OCI-LY7 (cell line): Measurements from ENCODE around the gene ZDHHC1. TPM values are rescaled to one million over a fixed set of nuclear protein-coding genes. Genes with fewer than 3 reads are reported as not detected.

Experiments used
- BruUV-seq: library from RNA; stranded (reverse); fragments of 400-500 nt; replicated peaks from 2 replicates; lab custom pipeline; 2021; lab: Mats Ljungman, UMichigan
- CTCF ChIA-PET: fragments of 300-600 bp; sonication (Branson Sonifier 250); formaldehyde crosslinking; loops from one replicate; lab custom pipeline; 2022; ENCODE audit warnings: antibody characterized with exemption; ENCODE audit not compliant: unreplicated experiment; lab: Charles Lee
- POLR2A ChIA-PET: fragments of 300-600 bp; sonication (Branson Sonifier 250); formaldehyde crosslinking; loops from one replicate; lab custom pipeline; 2022; ENCODE audit warnings: antibody characterized with exemption; lab: Charles Lee
- DNase-seq: peaks from one replicate; pipeline ENCODE4 v3.0.0-alpha.2; 2015; ENCODE audit warnings: low spot score
- H2AFZ ChIP-seq: fragments of 200-600 bp; sonication (generic), shearing (Covaris generic); 2 replicates; pipeline ENCODE4 v1.6.1; 2014; ENCODE audit warnings: mild to moderate bottlenecking, antibody characterized with exemption, low read length, moderate library complexity
- H3K27ac ChIP-seq: fragments of 200-600 bp; sonication (generic); 2 replicates; pipeline ENCODE4 v1.5.1; 2014; ENCODE audit warnings: mixed run types, low read depth, mild to moderate bottlenecking, moderate library complexity, low read length, inconsistent platforms; ENCODE audit not compliant: poor library complexity, severe bottlenecking
- H3K36me3 ChIP-seq: fragments of 200-600 bp; sonication (generic); 2 replicates; pipeline ENCODE4 v1.6.1; 2014; ENCODE audit warnings: mild to moderate bottlenecking, antibody characterized with exemption, low read length, moderate library complexity, mixed read lengths; ENCODE audit not compliant: insufficient read depth
- H3K4me1 ChIP-seq: fragments of 200-600 bp; sonication (generic); 2 replicates; pipeline ENCODE4 v1.5.1; 2014; ENCODE audit warnings: mild to moderate bottlenecking, low read length; ENCODE audit not compliant: insufficient read depth, poor library complexity, severe bottlenecking
- H3K4me2 ChIP-seq: fragments of 200-600 bp; sonication (generic); 2 replicates; pipeline ENCODE4 v1.6.1; 2014; ENCODE audit warnings: mild to moderate bottlenecking, low read length
- H3K4me3 ChIP-seq: fragments of 200-600 bp; sonication (generic); 2 replicates; pipeline ENCODE4 v1.5.1; 2014; ENCODE audit warnings: mild to moderate bottlenecking, low read depth, low read length; ENCODE audit not compliant: poor library complexity, severe bottlenecking
- H3K79me2 ChIP-seq: fragments of 200-600 bp; sonication (generic); 2 replicates; pipeline ENCODE4 v1.6.1; 2016; ENCODE audit warnings: low read depth, mild to moderate bottlenecking, low read length, moderate library complexity, mixed read lengths; ENCODE audit not compliant: insufficient read depth
- H3K9me2 ChIP-seq: fragments of 200-600 bp; sonication (generic); 2 replicates; pipeline ENCODE4 v1.6.1; 2016; ENCODE audit warnings: mild to moderate bottlenecking, low read length, mixed read lengths; ENCODE audit not compliant: insufficient read depth
- H3K9me3 ChIP-seq: fragments of 200-600 bp; sonication (generic); 2 replicates; pipeline ENCODE4 v1.6.1; 2014; ENCODE audit warnings: mild to moderate bottlenecking, mixed run types, low read length, mixed read lengths
- H4K20me1 ChIP-seq: fragments of 200-600 bp; sonication (generic); 2 replicates; pipeline ENCODE4 v1.6.1; 2014; ENCODE audit warnings: mild to moderate bottlenecking, antibody characterized with exemption, low read length, moderate library complexity, mixed read lengths; ENCODE audit not compliant: insufficient read depth
- EZH2phosphoT487 ChIP-seq: fragments of 200-600 bp; sonication (generic); IDR thresholded peaks from 2 replicates; pipeline ENCODE4 v1.6.1; 2018; ENCODE audit warnings: low read depth, borderline replicate concordance, mild to moderate bottlenecking, mixed run types, antibody characterized with exemption, low read length, moderate library complexity, mixed read lengths
- intact Hi-C: fragments of 100-400 bp; cut with micrococcal nuclease; formaldehyde crosslinking; loops from one replicate; pipeline ENCODE4 v1.10.0; 2022; ENCODE audit not compliant: unreplicated experiment
- total RNA-seq, 2 experiments: library from RNA; depleted of rRNA in 1 of 2; stranded (reverse); fragments of >200 nt in 1 of 2; shearing (Covaris generic) in 1 of 2; gene quantifications; 2 replicates each; pipeline ENCODE4 v1.2.3, GENCODE V29; 2014 to 2022
- TF ChIP-seq, protein P1 (sequence below): fragments of 200-600 bp; sonication (generic); conservative IDR thresholded peaks from 2 replicates; pipeline ENCODE4 v1.5.1; 2014; ENCODE audit warnings: mild to moderate bottlenecking, antibody characterized with exemption, low read length, moderate library complexity, mixed read lengths

The ZDHHC1 gene
- total RNA-seq, 2 experiments from 2014 or later, result not detected

- H3K9me2 ChIP-seq, result no peaks in the 10 kb centered on the region
- POLR2A ChIA-PET, result interaction anchor here (0.6 kb wide), 1 partner anchor 111 kb away, joined by 3 read pairs; no protein-coding TSS in a partner anchor
- intact Hi-C loops, result no loop called here
These were observed 23.0 kb downstream of the ZDHHC1 start, which contains the start of gene TPPP3 for GRCh38 chr16:67393111-67393787. TSS of gene TPPP3 (minus strand) at chr16:67393498. CDS start at chr16:67391111, 2,387 bp downstream.

GRCh38 chr16:67392301-67393059 lies 23.8 kb downstream of the ZDHHC1 start:
- no peaks in the 10 kb centered on the region for H4K20me1 ChIP-seq
- no peak for DNase-seq
- no peak overlapping the region for H3K4me2 ChIP-seq
- no peaks in the 10 kb centered on the region for H3K4me1 ChIP-seq
- intact Hi-C loops, result no loop called here
- ChIA-PET CTCF (no interaction called here), POLR2A (no interaction called here)
- no peaks in the 10 kb centered on the region for H3K9me3 ChIP-seq
- no peak overlapping the region for H3K4me3 ChIP-seq
- TF ChIP-seq EZH2phosphoT487, result no peak
- TF ChIP-seq, protein P1, sequence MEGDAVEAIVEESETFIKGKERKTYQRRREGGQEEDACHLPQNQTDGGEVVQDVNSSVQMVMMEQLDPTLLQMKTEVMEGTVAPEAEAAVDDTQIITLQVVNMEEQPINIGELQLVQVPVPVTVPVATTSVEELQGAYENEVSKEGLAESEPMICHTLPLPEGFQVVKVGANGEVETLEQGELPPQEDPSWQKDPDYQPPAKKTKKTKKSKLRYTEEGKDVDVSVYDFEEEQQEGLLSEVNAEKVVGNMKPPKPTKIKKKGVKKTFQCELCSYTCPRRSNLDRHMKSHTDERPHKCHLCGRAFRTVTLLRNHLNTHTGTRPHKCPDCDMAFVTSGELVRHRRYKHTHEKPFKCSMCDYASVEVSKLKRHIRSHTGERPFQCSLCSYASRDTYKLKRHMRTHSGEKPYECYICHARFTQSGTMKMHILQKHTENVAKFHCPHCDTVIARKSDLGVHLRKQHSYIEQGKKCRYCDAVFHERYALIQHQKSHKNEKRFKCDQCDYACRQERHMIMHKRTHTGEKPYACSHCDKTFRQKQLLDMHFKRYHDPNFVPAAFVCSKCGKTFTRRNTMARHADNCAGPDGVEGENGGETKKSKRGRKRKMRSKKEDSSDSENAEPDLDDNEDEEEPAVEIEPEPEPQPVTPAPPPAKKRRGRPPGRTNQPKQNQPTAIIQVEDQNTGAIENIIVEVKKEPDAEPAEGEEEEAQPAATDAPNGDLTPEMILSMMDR, result no peak
- H3K9me2 ChIP-seq, result no peaks in the 10 kb centered on the region
- no peak overlapping the region for H3K27ac ChIP-seq
- no peaks in the 10 kb centered on the region for H3K79me2 ChIP-seq
- no peaks in the 10 kb centered on the region for H3K36me3 ChIP-seq
- no peak overlapping the region for H2AFZ ChIP-seq
- BruUV-seq, result no TSS peak

More at GRCh38 chr16:67393111-67393787, 23.0 kb downstream of the ZDHHC1 start, which contains the start of gene TPPP3:
- CTCF ChIA-PET, result no interaction called here
- H3K4me3 ChIP-seq, result no peak within 1 kb of the TSS
- H3K4me1 ChIP-seq, result no peaks in the 10 kb centered on the region
- no peaks in the 10 kb centered on the region for H3K79me2 ChIP-seq
- H3K4me2 ChIP-seq, result no peak within 1 kb of the TSS
- H4K20me1 ChIP-seq, result no peaks in the 10 kb centered on the region
- TF ChIP-seq, protein P1, result no peak
- TF ChIP-seq EZH2phosphoT487, result no peak
- no peak for DNase-seq
- no TSS peak for BruUV-seq
- H3K36me3 ChIP-seq, result no peaks in the 10 kb centered on the region
- no peak within 1 kb of the TSS for H3K27ac ChIP-seq
- H3K9me3 ChIP-seq, result no peaks in the 10 kb centered on the region
- H2AFZ ChIP-seq, result no peak within 1 kb of the TSS
